ENCODE measurements around the gene R3HDM2. TPM values are rescaled to one million over a fixed set of nuclear protein-coding genes. Genes with fewer than 3 reads are reported as not detected.

The R3HDM2 gene
- total RNA-seq, 1 experiment from 2014 or later: 24.4 TPM

DNA sequence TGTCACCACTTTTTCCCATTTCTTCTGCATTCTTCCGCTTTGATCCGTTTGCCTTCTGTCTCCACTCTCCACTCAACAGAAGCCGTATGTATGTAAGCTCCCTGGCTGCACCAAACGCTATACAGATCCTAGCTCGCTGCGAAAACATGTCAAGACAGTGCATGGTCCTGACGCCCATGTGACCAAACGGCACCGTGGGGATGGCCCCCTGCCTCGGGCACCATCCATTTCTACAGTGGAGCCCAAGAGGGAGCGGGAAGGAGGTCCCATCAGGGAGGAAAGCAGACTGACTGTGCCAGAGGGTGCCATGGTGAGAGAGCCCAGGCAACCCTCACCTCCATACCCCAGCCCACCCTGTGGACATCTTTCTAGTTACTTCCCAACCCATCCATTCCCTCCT is 37.1 kb upstream of the R3HDM2 start:
- no peak for DNase-seq (ENCODE audit: extremely low read depth, low read depth)

GRCh38 chr12:57467212-57467874 is 36.5 kb upstream of the R3HDM2 start:
- DNase-seq (ENCODE audit: extremely low read depth, low read depth): no peak

DNA sequence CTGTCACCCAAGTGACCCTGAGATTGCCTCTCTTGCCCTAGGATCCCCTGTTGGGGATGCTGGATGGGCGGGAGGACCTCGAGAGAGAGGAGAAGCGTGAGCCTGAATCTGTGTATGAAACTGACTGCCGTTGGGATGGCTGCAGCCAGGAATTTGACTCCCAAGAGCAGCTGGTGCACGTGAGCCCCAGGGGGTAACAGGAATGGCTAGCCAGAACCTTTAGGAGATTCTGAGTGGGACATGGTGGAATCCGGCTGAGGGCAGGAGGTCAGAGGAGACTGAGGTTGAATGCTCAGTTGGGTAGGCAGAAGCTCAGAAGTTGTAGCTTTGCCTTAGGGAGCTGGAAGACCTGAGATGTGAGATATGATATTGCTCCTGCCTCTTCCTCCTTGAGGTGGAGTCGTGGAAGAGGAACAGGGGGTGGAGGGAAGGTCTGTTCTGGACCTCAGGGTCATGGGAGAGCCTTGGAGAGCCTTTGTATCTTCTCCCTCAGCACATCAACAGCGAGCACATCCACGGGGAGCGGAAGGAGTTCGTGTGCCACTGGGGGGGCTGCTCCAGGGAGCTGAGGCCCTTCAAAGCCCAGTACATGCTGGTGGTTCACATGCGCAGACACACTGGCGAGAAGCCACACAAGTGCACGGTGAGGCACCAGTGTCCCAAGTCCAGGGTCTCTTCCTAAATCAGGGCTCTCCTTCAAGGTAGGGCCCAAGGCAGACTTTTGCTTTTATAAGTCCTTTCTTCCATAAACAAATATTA is 35.1 kb upstream of the R3HDM2 start:
- DNase-seq (ENCODE audit: extremely low read depth, low read depth): no peak

- no peak for DNase-seq (ENCODE audit: extremely low read depth, low read depth)
Measured at GRCh38 chr12:57465030-57465746, 34.3 kb upstream of the R3HDM2 start.

- no peak for DNase-seq (ENCODE audit: extremely low read depth, low read depth)
Measured at GRCh38 chr12:57464569-57464968, 33.7 kb upstream of the R3HDM2 start.

DNA sequence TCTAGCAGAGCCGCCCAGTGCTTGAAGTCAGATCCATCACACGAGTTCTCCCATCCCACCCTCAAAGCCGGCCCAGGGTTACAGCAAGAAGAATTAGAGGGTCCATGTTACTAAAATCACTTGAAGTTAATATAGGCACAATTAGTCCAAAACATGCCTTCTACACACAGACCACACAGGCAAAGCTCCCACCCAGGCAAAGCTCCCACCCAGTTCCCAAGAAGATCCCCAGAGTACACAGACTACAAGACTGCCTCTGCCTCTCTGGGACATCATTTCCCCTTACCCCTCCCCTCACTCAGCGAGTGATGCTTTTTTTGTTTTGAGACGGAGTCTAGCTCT is 32.0 kb upstream of the R3HDM2 start:
- DNase-seq (ENCODE audit: extremely low read depth, low read depth): no peak

GRCh38 chr12:57462251-57462911 is 31.5 kb upstream of the R3HDM2 start:
- DNase-seq (ENCODE audit: extremely low read depth, low read depth): peak; percentile 92

GRCh38 chr12:57461917-57462250 is 31.0 kb upstream of the R3HDM2 start:
- DNase-seq (ENCODE audit: extremely low read depth, low read depth): no peak

GRCh38 chr12:57461276-57461916 is 30.6 kb upstream of the R3HDM2 start:
- DNase-seq (ENCODE audit: extremely low read depth, low read depth): peak; percentile 36

DNA sequence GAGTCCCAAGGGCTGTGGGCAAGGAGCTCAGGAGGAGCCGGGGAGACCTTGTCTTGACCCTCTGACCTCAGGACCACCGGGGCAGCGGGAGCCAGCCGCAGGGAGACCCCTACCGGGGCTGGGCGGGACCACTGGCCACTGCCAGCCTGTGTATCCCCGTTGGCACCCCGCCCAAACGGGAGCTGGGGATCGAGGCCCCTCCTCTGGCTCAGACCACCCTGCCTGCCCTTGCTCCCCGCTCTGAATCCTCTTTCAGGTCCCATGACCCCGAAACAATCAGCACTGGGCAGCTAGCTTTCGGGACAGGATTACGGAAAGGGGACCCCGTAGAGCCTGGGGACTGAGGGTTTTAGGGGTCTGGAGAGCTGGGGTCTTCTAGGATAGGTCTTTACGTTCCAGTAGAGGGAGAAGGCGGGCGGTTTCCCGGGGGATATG is 30.0 kb upstream of the R3HDM2 start:
- no peak for DNase-seq (ENCODE audit: extremely low read depth, low read depth)

DNA sequence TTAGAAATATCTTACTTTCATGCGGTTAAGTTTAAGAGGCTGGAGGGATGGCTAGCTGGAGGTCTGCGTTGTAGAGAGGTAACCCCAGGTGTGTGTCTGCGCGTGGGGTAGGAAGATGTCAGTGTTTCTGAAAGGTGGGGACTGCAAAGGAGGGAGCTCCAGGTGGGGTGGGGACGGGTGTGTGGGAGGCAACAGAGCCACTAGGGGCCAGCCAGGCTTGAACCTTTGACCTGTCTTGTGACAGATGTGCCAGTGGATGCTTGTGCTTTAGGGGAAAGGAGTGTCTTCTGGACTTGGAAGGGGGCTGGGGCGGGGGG is 29.6 kb upstream of the R3HDM2 start:
- no peak for DNase-seq (ENCODE audit: extremely low read depth, low read depth)

GRCh38 chr12:57459750-57460467 is 29.1 kb upstream of the R3HDM2 start, which contains the start of gene GLI1:
Gene GLI1, plus strand, starts transcription at chr12:57459785. Its CDS starts 3,907 bp downstream, at chr12:57463692.
- no peak for DNase-seq (ENCODE audit: extremely low read depth, low read depth)

- DNase-seq (ENCODE audit: extremely low read depth, low read depth): peak; percentile 94
Measured at GRCh38 chr12:57459055-57459749, 28.4 kb upstream of the R3HDM2 start.

DNA sequence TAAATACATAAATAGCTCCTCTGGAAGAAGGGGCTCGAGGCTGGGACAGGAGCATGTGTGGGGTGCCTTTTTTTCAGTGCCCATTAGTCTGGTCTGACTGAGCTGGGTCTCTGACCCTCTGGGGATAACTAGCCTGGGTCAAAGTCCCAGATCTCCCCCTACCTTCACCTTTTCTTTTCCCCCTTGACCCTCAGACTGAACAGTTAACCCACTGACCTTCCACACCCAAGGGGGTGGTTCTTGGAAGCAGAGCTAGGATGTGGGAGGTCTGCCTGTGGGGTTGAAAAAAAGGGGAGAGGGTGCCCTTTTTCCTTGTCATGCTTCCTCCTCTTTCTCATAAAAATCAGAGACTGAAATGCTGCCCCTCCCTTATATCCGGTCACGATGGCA is 27.8 kb upstream of the R3HDM2 start:
- no peak for DNase-seq (ENCODE audit: extremely low read depth, low read depth)

GRCh38 chr12:57456737-57457490 is 26.1 kb upstream of the R3HDM2 start:
- no peak for DNase-seq (ENCODE audit: extremely low read depth, low read depth)

- no peak for DNase-seq (ENCODE audit: extremely low read depth, low read depth)
Measured at GRCh38 chr12:57456145-57456700, 25.4 kb upstream of the R3HDM2 start.

GRCh38 chr12:57455374-57456144 is 24.7 kb upstream of the R3HDM2 start:
- no peak for DNase-seq (ENCODE audit: extremely low read depth, low read depth)

All from NCI-H460 (cell line).